DND-41 (cell line): ENCODE measurements around the gene EEF2.
"Not testable (repeated sequence)": the region's sequence is repeated elsewhere in the genome, so short reads cannot be mapped to it uniquely, and the experiment has no call there.

Experiments used
- ATAC-seq: fragments of 200-7000 bp; cut with Tn5 transposase; 3 replicates; pipeline ENCODE4 v1.9.1; 2021; ENCODE audit warnings: low read depth; ENCODE audit not compliant: insufficient read depth
- DNase-seq: peaks from one replicate; pipeline ENCODE4 v3.0.0-alpha.2; 2020
- H2AFZ ChIP-seq: 2 replicates; pipeline ENCODE4 v1.6.0; 2012; ENCODE audit warnings: low read depth, low read length
- H3K27ac ChIP-seq: 2 replicates; pipeline ENCODE4 v1.5.1; 2012; ENCODE audit warnings: low read length, inconsistent platforms
- H3K27me3 ChIP-seq: fragments of 200-600 bp; sonication (generic); 2 replicates; pipeline ENCODE4 v1.6.0; 2012; ENCODE audit warnings: low read length, mild to moderate bottlenecking, inconsistent platforms; ENCODE audit not compliant: insufficient read depth, poor library complexity
- H3K36me3 ChIP-seq: 2 replicates; pipeline ENCODE4 v1.5.1; 2012; ENCODE audit warnings: low read length, inconsistent platforms; ENCODE audit not compliant: insufficient read depth
- H3K4me1 ChIP-seq: 2 replicates; pipeline ENCODE4 v1.5.1; 2012; ENCODE audit warnings: mild to moderate bottlenecking, low read length; ENCODE audit not compliant: insufficient read depth
- H3K4me2 ChIP-seq: 2 replicates; pipeline ENCODE4 v1.6.0; 2012; ENCODE audit warnings: mild to moderate bottlenecking, moderate library complexity, low read length, inconsistent platforms; ENCODE audit not compliant: insufficient read depth
- H3K4me3 ChIP-seq, 2 experiments: fragments of 200-600 bp in 1 of 2; shearing (Covaris generic) in 1 of 2; 2 replicates each; pipeline ENCODE4 v1.5.1; 2012 to 2016; ENCODE audit warnings: inconsistent platforms in 2 of 2, low read length in 2 of 2, mild to moderate bottlenecking in 2 of 2, low read depth in 1 of 2, moderate library complexity in 1 of 2
- H3K79me2 ChIP-seq: 2 replicates; pipeline ENCODE4 v1.6.0; 2012; ENCODE audit warnings: low read length, inconsistent platforms; ENCODE audit not compliant: insufficient read depth
- H3K9ac ChIP-seq: 2 replicates; pipeline ENCODE4 v1.6.0; 2012; ENCODE audit warnings: low read depth, mild to moderate bottlenecking, inconsistent platforms, low read length, moderate library complexity
- H3K9me3 ChIP-seq: 2 replicates; pipeline ENCODE4 v1.5.1; 2012; ENCODE audit warnings: low read length, moderate library complexity, mild to moderate bottlenecking, inconsistent platforms; ENCODE audit not compliant: insufficient read depth, severe bottlenecking
- H4K20me1 ChIP-seq: 2 replicates; pipeline ENCODE4 v1.6.0; 2012; ENCODE audit warnings: low read length; ENCODE audit not compliant: insufficient read depth
- CTCF ChIP-seq: IDR thresholded peaks from 2 replicates; pipeline ENCODE4 v1.5.1; 2012; ENCODE audit warnings: borderline replicate concordance, low read length, moderate library complexity, mild to moderate bottlenecking; ENCODE audit not compliant: poor library complexity, severe bottlenecking; ENCODE audit errors: extremely low read depth
- EZH2 ChIP-seq: IDR thresholded peaks from 3 replicates; pipeline ENCODE4 v1.6.1; 2012; ENCODE audit warnings: borderline replicate concordance, low read depth, mild to moderate bottlenecking, moderate library complexity, low read length, inconsistent platforms; ENCODE audit not compliant: severe bottlenecking

The EEF2 gene

GRCh38 chr19:3950871-3951861, 34.1 kb downstream of the EEF2 start:
- Histone ChIP-seq H3K4me1 (no peaks in the 10 kb centered on the region), H3K79me2 (no peaks in the 10 kb centered on the region), H4K20me1 (no peaks in the 10 kb centered on the region), H3K36me3 (no peaks in the 10 kb centered on the region), H3K9me3 (no peaks in the 10 kb centered on the region), H2AFZ (no peak overlapping the region), H3K27me3 (no peaks in the 10 kb centered on the region), H3K27ac (no peak overlapping the region), H3K4me2 (no peak overlapping the region), H3K4me3 (no peak overlapping the region), H3K9ac (no peak overlapping the region)
- no peak for ATAC-seq
- DNase-seq: no peak
- TF ChIP-seq EZH2 (no peak), CTCF (no peak)

GRCh38 chr19:3949997-3950859, 35.0 kb downstream of the EEF2 start:
- Histone ChIP-seq H3K4me1 (no peaks in the 10 kb centered on the region), H3K4me3 (no peak overlapping the region), H3K79me2 (no peaks in the 10 kb centered on the region), H2AFZ (no peak overlapping the region), H3K27ac (no peak overlapping the region), H3K36me3 (no peaks in the 10 kb centered on the region), H3K27me3 (no peaks in the 10 kb centered on the region), H3K4me2 (no peak overlapping the region), H3K9me3 (no peaks in the 10 kb centered on the region), H4K20me1 (no peaks in the 10 kb centered on the region), H3K9ac (no peak overlapping the region)
- ATAC-seq: no peak
- TF ChIP-seq CTCF (no peak), EZH2 (no peak)
- DNase-seq: no peak

GRCh38 chr19:3949294-3949693, 36.0 kb downstream of the EEF2 start:
- Histone ChIP-seq H3K79me2 (no peaks in the 10 kb centered on the region), H3K4me2 (no peak overlapping the region), H3K27ac (no peak overlapping the region), H3K4me1 (no peaks in the 10 kb centered on the region), H3K9me3 (no peaks in the 10 kb centered on the region), H3K4me3 (no peak overlapping the region), H2AFZ (no peak overlapping the region), H3K27me3 (no peaks in the 10 kb centered on the region), H3K36me3 (no peaks in the 10 kb centered on the region), H4K20me1 (no peaks in the 10 kb centered on the region), H3K9ac (no peak overlapping the region)
- no peak for ATAC-seq
- no peak for DNase-seq
- no peak for TF ChIP-seq CTCF
- no peak for TF ChIP-seq EZH2

- not testable (repeated sequence) for H3K4me3 ChIP-seq, H3K79me2 ChIP-seq, DNase-seq, H3K27me3 ChIP-seq, ATAC-seq, H3K27ac ChIP-seq, H2AFZ ChIP-seq, H3K4me1 ChIP-seq, H4K20me1 ChIP-seq, H3K9ac ChIP-seq, H3K4me2 ChIP-seq, H3K9me3 ChIP-seq, H3K36me3 ChIP-seq
Observed at GRCh38 chr19:3947316-3947933, 37.8 kb downstream of the EEF2 start.
